Stimulated activated CD4-positive, alpha-beta T cell treated with anti-CD3 and anti-CD28 coated beads, Interleukin-15, amount 100 ng/mL, for 1 hour (primary cell): Measurements from ENCODE around the gene MVK.

Experiments
- DNase-seq, 2 donors: peaks; one replicate each; pipeline ENCODE4 v3.0.0-alpha.2; 2020; ENCODE audit warnings: low read depth in 1 of 2, low spot score in 1 of 2

Gene MVK

DNA sequence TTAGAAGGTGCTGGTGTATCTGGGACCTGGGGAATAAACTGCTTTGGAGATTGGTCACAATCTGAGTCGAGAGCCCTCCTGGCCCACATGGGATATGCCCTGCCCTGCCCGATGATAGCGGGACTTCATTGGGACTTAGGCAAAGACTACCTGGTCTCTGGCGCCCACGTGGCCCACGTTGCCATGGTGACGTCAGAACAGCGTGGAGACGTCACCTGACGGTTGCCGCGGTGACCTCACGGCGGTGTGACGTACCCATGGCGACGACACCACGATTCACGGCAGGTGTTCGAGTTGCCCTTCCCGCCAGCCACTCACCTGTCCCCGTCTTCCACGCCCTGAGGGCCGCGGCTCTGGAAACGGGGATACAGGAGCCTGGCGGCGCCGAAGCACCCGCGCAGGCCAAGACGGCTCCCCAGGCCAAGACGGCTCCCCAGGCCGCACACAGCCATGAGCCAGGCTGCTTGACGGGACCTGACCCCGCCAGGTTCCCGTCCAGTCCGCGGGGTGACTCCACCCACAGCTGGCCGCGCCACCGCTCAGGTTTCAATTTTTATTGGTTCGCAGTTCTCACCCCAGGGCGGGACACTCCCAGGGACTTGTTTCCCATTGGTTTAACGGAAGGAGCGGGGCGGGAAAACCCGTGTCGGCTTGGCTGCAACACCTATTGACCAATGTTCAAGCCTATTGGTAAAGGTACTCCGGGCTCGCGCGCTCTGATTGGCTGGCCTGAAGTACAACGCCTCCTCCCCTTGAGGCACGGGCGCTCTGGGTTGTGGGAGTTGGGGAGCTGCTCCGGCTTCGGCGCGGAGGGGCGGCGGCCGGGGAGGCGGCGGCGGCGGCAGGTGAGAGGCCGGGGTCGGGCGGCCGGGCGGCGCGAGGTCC, at the start of gene MVK, which contains the start of gene MMAB:
TSS of gene MVK (plus strand) at position 766 of the 885 bp plus-strand sequence. CDS start 1,029 bp downstream, outside the sequence.
TSS of gene MMAB (minus strand) at position 476 of the 885 bp plus-strand sequence. CDS start at position 452, 24 bp downstream.
- peak; percentile 89 to 95 for DNase-seq

DNA sequence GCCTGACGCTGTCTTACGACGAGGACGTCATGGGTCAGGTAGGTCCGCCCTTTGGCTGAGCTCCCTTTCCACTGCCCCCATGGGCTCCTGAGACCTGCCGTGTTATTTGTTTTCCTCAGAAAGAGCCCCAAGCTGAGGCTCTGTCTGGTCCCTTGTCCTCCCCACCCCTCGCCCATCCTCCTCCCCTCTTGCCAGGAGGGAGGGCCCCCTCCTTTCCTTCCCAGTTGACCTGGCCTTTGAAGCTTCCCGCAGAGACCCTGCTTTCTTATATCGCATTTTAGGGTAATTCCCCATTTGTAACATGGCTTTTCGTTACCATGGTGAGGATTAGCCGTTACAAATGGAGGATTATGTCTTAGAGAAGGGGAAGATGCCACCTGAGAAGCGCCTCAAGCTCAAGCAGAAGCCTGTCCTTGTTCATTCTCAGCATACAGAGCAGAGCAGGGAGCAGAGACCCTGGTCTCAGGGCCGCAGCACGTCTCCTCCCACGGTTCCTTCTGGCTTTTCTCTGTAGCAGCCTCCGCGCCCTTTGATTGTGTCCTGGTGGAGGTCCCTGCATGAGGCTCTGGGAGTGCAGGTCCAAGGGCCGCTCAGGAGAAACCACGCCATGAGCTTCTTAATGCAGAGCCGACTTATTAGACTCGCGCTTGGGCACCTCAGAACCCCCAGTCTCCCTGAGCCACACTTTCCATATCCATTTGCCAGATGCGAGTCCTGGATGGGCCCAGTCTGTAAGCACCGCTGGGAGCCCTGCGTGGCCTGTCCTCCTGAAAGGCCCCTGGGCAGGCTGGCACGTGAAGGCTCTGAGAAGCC, 48.9 kb upstream of the MVK start:
- no peak for DNase-seq

DNA sequence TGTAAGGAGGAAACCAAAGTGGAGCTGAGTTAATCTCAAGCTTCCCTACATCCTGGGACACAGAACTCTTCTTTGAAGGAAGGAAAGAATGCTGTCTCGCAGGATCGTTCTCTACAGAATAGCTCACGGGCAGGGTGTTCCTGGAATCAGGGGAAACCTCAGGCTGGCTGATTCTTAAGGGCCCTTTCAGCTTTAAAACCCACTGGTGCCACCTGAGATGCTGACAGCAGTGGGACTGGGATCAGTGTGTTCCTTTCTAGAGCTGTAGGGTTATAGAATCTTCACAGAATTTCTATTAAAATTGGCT, 48.4 kb upstream of the MVK start:
- no peak for DNase-seq

DNA sequence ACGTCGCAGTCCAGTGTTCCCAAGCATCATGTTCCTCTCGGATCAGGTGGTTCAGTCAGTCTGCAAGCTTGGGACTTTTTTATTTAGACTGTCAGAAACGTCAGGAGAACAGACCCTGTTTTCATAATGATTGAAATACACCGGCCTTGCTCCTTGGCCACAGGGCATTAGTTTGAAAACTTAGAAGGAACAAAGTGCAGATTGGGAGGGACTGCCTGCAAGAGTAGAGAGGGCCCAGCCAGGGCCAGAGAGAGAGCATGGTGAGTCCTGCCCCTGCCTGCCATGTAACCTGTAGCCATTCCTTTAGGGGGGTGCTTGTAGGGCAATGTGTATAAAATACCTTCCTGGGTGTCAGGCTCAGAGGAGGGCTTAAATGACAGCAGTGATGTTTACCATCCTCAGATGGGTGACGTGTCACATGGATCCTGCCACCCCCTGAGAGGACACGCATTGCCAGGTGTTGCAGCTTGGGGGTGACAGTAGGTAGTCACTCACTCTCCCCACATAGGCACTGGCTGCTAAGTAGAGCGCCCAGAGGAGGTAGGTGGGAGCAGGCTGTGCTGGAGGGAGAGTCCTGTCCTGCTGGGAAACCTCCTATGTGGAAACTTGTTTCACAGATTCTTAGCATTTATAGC, 46.0 kb upstream of the MVK start:
- no peak for DNase-seq

DNA sequence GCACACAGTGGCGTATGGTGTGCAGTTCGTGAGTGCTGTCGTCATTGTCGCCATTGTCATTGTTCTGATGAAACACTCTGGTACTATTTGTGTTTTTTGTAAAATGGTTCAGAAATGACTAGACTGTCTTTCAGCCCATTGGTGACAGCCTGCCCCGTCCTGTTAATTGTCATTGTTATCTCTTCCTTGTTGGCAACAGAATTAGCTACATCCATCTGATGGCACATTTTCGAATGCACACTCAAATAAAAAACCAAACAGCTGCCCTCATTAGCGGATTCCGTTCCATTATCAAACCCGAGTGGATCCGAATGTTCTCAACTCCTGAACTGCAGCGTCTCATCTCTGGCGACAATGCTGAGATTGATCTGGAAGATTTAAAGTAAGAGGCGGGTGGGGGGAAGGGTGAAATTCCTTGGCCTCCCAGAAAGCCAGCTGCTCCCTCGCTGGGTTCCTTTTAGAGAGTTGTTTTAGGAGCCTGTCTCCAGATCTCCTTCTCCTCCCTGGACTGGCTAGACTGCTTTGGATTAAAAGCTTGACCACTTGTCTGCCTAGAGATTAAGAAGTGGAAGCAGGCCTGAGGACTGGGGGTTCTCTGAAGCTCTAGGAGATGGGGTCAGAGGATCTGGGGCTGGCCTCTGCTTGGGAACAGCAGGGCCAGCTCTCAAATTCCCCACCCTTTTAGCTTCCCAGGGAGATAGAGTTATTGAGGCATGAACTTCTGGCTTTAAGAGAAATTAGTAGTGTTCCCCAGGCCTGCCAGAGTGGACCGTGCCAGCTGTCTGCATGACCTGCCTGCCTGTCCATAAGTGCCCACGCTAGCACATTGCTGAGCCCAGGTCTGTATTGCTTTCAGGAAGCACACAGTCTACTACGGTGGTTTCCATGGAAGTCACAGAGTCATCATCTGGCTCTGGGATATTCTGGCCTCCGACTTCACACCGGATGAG, 43.6 kb upstream of the MVK start:
- no peak for DNase-seq

- DNase-seq = no peak
Observed at GRCh38 chr12:109531411-109531810, 42.2 kb upstream of the MVK start.

DNA sequence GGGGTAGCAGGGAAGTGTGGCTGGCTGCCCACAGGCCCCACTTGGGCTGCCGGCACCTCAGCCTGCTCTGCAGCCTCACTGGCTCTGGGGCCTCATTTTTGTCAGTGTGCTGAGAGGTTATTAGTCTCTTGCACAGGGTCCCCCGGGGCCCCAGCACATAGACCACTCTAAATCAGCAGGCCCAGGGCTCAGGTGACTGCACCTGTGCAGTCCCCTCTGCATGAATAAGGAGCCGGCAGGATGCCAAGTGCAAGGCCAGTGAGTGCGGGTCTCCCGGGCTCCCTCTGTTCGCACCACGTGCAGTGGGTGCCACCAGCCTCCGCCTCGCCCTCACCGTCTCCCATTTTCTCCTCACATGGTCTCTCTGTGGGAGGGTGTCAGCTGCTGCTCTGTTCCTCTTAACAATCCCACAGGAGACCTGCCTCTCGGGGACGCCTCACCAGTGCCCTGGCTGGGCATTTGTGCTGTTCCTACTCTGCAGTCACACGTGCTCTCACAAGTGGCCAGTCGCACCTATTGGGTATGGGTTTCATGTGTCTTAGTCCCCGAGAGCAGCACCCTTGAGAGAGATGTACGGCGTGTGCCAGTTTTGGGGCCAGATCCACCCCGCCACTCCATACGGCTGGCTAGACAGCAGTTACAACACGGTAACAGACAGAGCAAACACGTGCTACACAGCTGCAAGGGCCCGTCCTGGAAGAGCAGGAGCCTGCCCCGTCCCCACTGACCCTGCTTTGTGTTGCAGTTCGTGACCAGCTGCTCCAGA, 40.7 kb upstream of the MVK start:
- DNase-seq = no peak

DNA sequence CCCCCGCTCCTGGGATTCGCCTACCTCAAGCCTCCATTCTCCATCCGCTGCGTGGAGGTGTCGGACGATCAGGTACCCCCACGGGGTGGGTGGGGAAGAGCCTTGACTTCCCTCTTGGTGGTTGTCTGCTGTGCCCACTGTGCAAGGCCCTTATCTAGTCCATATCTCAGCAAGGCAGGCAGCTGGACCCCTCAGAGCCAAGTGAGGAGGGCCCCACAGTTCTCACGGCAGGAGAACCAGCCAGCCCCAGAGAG, 40.2 kb upstream of the MVK start:
- DNase-seq = no peak

GRCh38 chr12:109534456-109534855, 39.1 kb upstream of the MVK start:
- no peak for DNase-seq

DNA sequence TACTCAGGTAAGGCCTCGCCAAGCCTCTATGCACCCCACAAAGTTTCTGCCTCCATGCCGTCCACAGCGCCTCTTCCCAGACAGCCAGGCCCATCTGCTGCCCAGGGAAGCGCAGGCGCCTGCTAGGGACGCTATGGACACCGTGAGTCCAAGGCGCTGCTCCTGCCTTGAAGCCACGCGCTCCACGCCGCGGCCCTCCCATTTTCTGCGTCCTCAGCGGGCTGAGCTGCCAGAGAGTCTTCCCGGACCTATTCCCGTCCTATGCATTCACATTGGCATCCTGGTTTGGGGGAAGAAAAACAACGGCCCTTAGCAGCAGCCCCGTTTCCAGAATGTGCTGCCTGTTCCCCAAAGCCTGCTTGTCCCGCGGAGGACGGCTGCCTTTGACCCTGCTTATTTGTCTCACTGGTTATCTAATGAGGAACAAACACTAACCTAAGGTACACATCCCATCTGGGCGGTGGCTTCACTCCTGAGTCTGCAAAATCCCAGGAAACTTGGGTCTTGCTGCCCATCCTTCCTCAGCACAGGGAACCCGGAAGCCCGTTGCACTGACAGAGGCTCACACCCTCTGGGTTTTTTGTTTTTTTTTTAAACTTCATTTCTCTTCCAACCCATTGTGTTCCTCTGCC, 38.2 kb upstream of the MVK start:
- no peak for DNase-seq

GRCh38 chr12:109535863-109536250, 37.7 kb upstream of the MVK start:
- no peak for DNase-seq

DNA sequence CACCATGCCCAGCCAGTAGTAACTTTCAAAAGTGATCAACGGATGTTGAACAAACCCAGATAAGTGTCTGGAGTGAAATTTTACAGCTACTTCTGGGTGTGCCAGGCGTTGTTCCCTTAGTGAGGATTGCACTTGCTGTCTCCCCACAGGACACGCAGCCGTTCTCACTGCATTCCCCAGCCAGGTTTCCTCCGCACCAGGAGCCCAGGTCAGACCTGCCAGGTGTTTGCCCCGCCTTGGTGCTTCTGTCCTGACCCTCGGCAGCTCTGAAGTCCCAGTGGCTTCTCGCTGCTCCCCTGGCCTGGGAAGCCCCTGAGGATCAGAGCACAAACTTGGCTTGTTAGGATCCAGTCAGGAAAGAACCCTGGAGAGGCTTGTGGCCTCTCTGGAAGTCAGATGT, 36.5 kb upstream of the MVK start:
- DNase-seq = no peak

DNA sequence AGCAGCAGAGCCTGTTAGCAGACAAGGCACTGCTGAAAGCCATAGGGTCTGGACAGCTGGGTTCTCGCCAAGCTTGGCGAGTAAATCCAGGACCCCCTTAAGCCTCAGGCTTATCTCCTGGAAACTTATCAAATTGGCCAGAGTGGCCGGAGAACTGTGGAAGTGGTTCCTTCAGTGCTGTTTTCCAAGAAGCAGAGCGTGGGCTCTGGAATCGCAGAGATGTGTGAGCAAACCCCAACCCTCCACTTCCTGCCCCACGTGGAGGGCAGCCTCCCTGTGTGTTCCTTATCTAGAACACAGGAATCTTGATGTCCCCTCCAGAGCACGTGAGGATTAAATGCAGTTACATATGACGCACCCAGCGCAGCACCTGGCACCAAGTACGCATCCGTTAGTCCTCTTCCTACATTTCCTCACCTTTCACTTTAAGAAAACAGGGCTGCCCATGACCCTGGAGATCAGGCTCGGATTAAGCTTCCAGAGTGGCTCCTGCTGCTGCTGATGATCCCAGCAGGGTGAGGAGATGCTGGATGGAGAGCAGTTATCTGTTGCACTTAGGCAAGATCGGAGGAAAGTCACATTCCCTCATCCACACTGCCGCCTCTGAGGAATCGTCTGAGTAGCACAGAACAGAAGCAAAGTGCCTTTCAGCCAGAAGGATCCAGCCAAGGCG, 35.3 kb upstream of the MVK start:
- no peak for DNase-seq

DNA sequence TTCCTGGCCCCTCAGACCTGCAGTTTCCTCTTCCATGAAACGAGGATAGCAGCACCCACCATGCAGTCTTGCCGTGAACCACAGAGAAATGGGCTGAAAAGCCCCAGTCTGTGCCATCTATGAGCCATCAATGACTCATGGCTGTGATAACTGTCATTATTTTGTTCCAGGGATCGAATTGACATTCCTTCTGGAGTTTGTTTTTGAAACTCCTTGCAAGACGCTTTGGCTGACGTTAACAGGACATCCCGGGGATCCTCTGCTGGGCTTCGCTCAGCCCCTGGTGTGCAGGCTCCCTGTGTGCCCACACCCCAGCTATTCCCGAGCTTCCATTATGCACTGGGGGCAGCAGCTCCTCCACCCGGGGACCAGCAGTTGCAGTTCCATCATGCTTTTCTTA, 34.1 kb upstream of the MVK start:
- DNase-seq = no peak

- DNase-seq = no peak
Observed at GRCh38 chr12:109540526-109541412, 32.8 kb upstream of the MVK start.

- no peak for DNase-seq
Observed at GRCh38 chr12:109541413-109541726, 32.2 kb upstream of the MVK start.

- no peak for DNase-seq
Observed at GRCh38 chr12:109542014-109542413, 31.6 kb upstream of the MVK start.

- DNase-seq = no peak
Observed at GRCh38 chr12:109542876-109543275, 30.7 kb upstream of the MVK start.
